Heart left ventricle (tissue), 16 donors: Measurements from ENCODE around the gene ALDOB. TPM values are rescaled to one million over a fixed set of nuclear protein-coding genes. Genes with fewer than 3 reads are reported as not detected.

Experiments used
- ATAC-seq, 4 donors: fragments of 200-7000 bp; cut with Tn5 transposase; one replicate each; pipeline ENCODE4 v1.9.1; 2020 to 2022; ENCODE audit warnings: moderate library complexity in 4 of 4, mild to moderate bottlenecking in 3 of 4, moderate number of reproducible peaks in 1 of 4
- DNase-seq, 5 donors: peaks; one replicate each; pipeline ENCODE4 v3.0.0-alpha.2; 2020
- H3K27ac ChIP-seq, 12 donors: fragments of 200-600 bp; sonication (generic) in 4 of 12; one replicate each; pipeline versions ENCODE4 v1.5.0 to v1.8.0; 2016 to 2022; ENCODE audit warnings: mild to moderate bottlenecking in 2 of 12
- H3K27me3 ChIP-seq, 9 donors: fragments of 200-600 bp; sonication (generic) in 2 of 9; one replicate each; pipeline versions ENCODE4 v1.5.1 to v1.8.0; 2016 to 2022; ENCODE audit warnings: mild to moderate bottlenecking in 3 of 9
- H3K36me3 ChIP-seq, 9 donors: fragments of 200-600 bp; sonication (generic) in 2 of 9; one replicate each; pipeline versions ENCODE4 v1.5.0 to v1.8.0; 2018 to 2022; ENCODE audit warnings: mild to moderate bottlenecking in 2 of 9
- H3K4me1 ChIP-seq, 12 donors: fragments of 200-600 bp; sonication (generic) in 4 of 12; one replicate each; pipeline versions ENCODE4 v1.5.0 to v1.8.0; 2016 to 2022; ENCODE audit warnings: mild to moderate bottlenecking in 3 of 12
- H3K4me3 ChIP-seq, 12 donors: fragments of 200-600 bp; sonication (generic) in 4 of 12; one replicate each; pipeline versions ENCODE4 v1.5.0 to v1.8.0; 2017 to 2022; ENCODE audit warnings: mild to moderate bottlenecking in 9 of 12, moderate library complexity in 4 of 12
- H3K9me3 ChIP-seq, 12 donors: fragments of 200-600 bp; sonication (generic) in 4 of 12; one replicate each; pipeline versions ENCODE4 v1.5.0 to v1.8.0; 2016 to 2022; ENCODE audit warnings: mild to moderate bottlenecking in 1 of 12
- POLR2A ChIP-seq, 2 donors: fragments of 450-650 bp; IDR thresholded peaks; one replicate each; pipeline ENCODE4 v1.6.1; 2017; ENCODE audit warnings: antibody characterized with exemption in 2 of 2, mild to moderate bottlenecking in 2 of 2, moderate library complexity in 2 of 2
- WGBS, 4 donors: extraction: QIAGEN DNeasy Blood & Tissue Kit in 2 of 4; methylation state at CpG; one replicate each; pipeline versions ENCODE4 v1.1.5 to v1.1.7; 2013 to 2018; 5-methylcytosine and 5-hydroxymethylcytosine counted together
- intact Hi-C, 10 donors: fragments of 100-400 bp; cut with DNase I; formaldehyde crosslinking; loops; one replicate each; pipeline versions ENCODE4 v1.11.1 to v1.14.2; 2022
- polyA plus RNA-seq, 2 donors: library from polyadenylated mRNA; stranded (reverse); fragments of 200-250 nt; gene quantifications; one replicate each; pipeline ENCODE4 v1.2.3, GENCODE V29; 2013
- total RNA-seq, 9 donors: library from RNA; depleted of rRNA in 2 of 9; stranded (reverse); fragments of >200 nt in 2 of 9; fragmentation: NEBNext Ultra II Directional in 3 of 9; extraction: Animal tissue kit (Norgen Biotek cat#: 25700) in 3 of 9; gene quantifications; one replicate each; pipeline versions ENCODE4 v1.1.0 to v1.2.4, GENCODE V29; 2016 to 2023
- TF ChIP-seq, protein P1 (sequence below), 12 donors: fragments of 200-600 bp; sonication (generic) in 4 of 12; IDR thresholded peaks; one replicate each; pipeline versions ENCODE4 v1.5.0 to v1.8.0; 2018 to 2022; ENCODE audit warnings: antibody characterized with exemption in 12 of 12, mild to moderate bottlenecking in 5 of 12
- donor health status: ischemic (EF 13 %, LVEDD 7.1; RV severe dilation, severe dysfunction).
- donor health status: healthy with polysubstance abuse.
- donor health status: DM: no; HTN: yes; CAD: no.
- donor health status: DM: no; HTN: no; CAD: no.
- donor health status: ischemic (EF 25% LVEDD 6.9; RV normal size, moderate dysfunction).
- donor health status: ischemic (EF 25% LVEDD 5.7; RV mildly dilated, moderate dysfunction).
- donor health status: healthy.
- donor health status: DM: yes; HTN: yes; CAD: no.
- donor health status: ischemic (EF 35%, LVEDD 5.7; RV mildly dilated, moderate dysfunction).
- donor health status: nonischemic (EF 11% LVEDD 7.7; RV severe dilation, severe dysfunction).
- donor health status: DM: yes; HTN: yes; CAD: no.
- donor health status: PGD.
- donor health status: ischemic (EF 29% LVEDD 5.4; RV normal size, mild dysfunction).
- donor health status: nonischemic (EF 23%, LVEDD 6.1; RV moderate dilation, normal function).

The ALDOB gene
- total and polyA plus RNA-seq, 11 donors: 0.15 to 1.8 (median 0.46) TPM; not detected in 3

DNA sequence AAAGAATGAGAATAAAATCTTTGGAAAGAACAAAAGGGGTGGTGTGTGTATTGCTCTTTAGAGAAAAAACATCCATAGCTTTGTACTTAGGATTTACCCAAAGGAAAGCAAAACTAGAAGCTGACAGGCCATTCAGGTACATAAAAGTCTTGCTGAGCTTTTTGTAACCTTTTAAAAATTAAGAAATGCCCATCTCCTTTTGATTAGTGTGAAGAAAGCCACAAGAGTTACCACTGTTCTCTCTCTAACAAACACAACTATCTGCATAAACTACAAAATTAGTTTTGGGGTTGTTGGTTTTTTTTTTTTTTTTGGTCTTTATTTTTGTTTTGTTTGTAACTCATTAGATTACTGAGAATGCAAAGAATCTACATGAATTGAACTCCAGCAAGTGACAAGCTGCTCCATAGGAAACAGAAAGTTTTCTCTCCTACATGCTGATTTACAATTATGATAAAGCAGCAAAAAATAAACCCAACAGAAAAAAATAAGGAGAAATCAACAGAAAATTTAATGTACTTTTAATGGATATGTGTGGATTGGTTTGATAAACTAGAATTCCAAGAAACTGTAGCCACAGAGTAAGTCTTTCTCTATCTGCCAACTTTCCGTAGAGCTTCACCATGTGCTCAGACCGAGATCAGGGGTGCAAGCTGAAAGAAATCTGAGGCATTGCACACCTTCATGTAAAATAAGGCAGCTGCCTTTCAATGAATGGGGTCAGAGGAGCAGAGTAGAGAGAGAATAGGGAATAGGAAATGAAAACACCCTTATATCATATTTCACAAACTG is 63.1 kb downstream of the ALDOB start:
- ATAC-seq (no peak), DNase-seq (no peak)
- no peak for TF ChIP-seq POLR2A (IDR thresholded peaks at IDR 0.05)
- TF ChIP-seq, protein P1, sequence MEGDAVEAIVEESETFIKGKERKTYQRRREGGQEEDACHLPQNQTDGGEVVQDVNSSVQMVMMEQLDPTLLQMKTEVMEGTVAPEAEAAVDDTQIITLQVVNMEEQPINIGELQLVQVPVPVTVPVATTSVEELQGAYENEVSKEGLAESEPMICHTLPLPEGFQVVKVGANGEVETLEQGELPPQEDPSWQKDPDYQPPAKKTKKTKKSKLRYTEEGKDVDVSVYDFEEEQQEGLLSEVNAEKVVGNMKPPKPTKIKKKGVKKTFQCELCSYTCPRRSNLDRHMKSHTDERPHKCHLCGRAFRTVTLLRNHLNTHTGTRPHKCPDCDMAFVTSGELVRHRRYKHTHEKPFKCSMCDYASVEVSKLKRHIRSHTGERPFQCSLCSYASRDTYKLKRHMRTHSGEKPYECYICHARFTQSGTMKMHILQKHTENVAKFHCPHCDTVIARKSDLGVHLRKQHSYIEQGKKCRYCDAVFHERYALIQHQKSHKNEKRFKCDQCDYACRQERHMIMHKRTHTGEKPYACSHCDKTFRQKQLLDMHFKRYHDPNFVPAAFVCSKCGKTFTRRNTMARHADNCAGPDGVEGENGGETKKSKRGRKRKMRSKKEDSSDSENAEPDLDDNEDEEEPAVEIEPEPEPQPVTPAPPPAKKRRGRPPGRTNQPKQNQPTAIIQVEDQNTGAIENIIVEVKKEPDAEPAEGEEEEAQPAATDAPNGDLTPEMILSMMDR (IDR thresholded peaks at IDR 0.05): no peak
- H3K4me1 ChIP-seq: no peaks in the 10 kb centered on the region
- intact Hi-C loops: no loop called here
- H3K36me3 ChIP-seq: no peaks in the 10 kb centered on the region
- peaks cover 0 to 2% (median 0%) of the 10 kb centered on the region in 12 donors for H3K9me3 ChIP-seq
- no peak overlapping the region for H3K4me3 ChIP-seq
- WGBS, 4 donors: 65 to 74% (median 70%) methylated on average over 2 of the region's 2 CpGs
- H3K27me3 ChIP-seq: no peaks in the 10 kb centered on the region
- H3K27ac ChIP-seq: no peak overlapping the region

DNA sequence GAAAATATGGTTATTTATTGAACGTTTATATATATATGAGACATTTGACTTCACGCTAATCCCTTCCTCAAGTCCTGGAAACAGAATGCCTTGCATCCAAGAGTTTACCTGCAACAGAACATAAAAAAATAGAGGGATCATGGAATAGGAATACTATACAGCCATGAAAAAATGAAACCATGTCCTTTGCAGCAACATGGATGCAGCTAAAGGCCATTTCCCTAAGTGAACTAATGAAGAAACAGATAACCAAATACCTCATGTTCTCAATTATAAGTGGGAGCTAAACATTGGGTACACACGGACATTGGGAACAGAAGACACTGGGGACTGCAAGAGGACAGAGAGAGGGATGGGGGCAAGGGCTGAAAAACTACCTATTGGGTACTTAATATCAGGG is 63.8 kb downstream of the ALDOB start:
- DNase-seq (no peak), ATAC-seq (no peak)
- no peaks in the 10 kb centered on the region for H3K36me3 ChIP-seq
- H3K4me3 ChIP-seq: no peak overlapping the region
- peaks cover 0 to 2% (median 0%) of the 10 kb centered on the region in 12 donors for H3K9me3 ChIP-seq
- no peaks in the 10 kb centered on the region for H3K4me1 ChIP-seq
- WGBS, 4 donors: 91 to 94% (median 93%) methylated on average over 3 of the region's 3 CpGs
- H3K27ac ChIP-seq: no peak overlapping the region
- no peak for TF ChIP-seq POLR2A (IDR thresholded peaks at IDR 0.05)
- TF ChIP-seq, protein P1 (IDR thresholded peaks at IDR 0.05): no peak
- intact Hi-C loops: no loop called here
- H3K27me3 ChIP-seq: no peaks in the 10 kb centered on the region

Other genes with a start within 250 kb of the ALDOB start
- gene BAAT, start 50.8 kb downstream of the ALDOB start, total RNA-seq: under 1 TPM in 3 of 9 donors, not detected in 6; 0.17 to 0.32 (median 0.19) TPM
- gene BAAT, start 50.8 kb downstream of the ALDOB start, polyA plus RNA-seq: under 1 TPM; 0.03 to 0.08 TPM
- gene MRPL50, start 37.2 kb downstream of the ALDOB start, total RNA-seq: 10 to 100 TPM; 12.3 to 18.3 (median 15.6) TPM
- 10 to 100 TPM; 14.1 to 15.2 TPM for gene MRPL50, start 37.2 kb downstream of the ALDOB start, polyA plus RNA-seq
- gene ZNF189, start 36.9 kb downstream of the ALDOB start, total RNA-seq: 10 to 100 TPM; 16.9 to 34.6 (median 19.3) TPM
- 10 to 100 TPM in 1 of 2 donors, 1 to 10 TPM in 1; 10.0 to 19.3 TPM for gene ZNF189, start 36.9 kb downstream of the ALDOB start, polyA plus RNA-seq
- 10 to 100 TPM; 23.0 to 63.7 (median 50.6) TPM for gene RNF20, start 98.1 kb upstream of the ALDOB start, total RNA-seq
- 10 to 100 TPM; 14.1 to 22.6 TPM for gene RNF20, start 98.1 kb upstream of the ALDOB start, polyA plus RNA-seq
- gene PPP3R2, start 159.2 kb upstream of the ALDOB start, total RNA-seq: not detected
- not detected for gene PPP3R2, start 159.2 kb upstream of the ALDOB start, polyA plus RNA-seq